ENCODE measurements around the gene MYBPHL. TPM values are rescaled to one million over a fixed set of nuclear protein-coding genes. Genes with fewer than 3 reads are reported as not detected.
A peak's percentile ranks its signal among the peaks of the same experiment; 100 is the strongest.

Gene MYBPHL
- total RNA-seq, 3 donors from 2014 or later (not counting 1 experiment from before 2014, with no cell fraction given) = not detected

DNA sequence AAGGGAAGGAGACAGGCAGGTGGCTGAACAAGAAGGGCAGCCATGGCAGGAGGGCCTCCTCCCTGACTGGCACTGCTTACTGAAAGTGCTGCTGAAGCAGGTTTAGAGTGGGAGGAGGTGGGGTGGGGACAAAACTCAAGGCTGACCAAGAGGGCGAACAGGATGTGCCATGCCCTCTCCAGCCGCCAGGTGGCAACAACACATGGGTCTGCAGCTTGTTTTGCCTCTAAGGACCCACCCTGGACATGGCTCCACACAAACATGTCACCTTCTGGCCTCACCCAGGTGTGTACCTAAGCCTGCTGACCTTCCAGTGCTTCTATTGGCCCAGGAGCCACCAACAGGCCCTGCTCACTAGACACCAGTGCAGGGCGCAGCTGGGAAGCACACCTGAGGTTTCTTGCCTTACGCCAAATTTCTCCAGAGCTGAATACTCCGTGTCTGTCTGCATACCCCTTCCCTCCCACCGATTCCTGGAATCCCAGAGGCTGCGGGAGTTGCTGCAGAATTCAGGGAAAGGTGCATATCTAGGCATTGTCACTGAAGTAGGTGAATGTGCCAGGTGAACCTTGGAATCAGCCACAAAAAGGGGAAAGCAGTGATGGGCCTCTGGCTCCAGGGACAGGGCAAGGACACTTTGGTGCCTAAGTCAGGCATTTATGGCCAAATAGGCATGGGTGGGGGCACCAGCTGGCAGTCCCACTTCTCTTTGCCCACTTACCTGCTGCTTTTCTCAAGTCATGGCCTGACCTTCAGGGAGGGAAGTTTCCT, 29.2 kb downstream of the MYBPHL start:
- H3K9me3 ChIP-seq (ENCODE audit: control insufficient read depth, insufficient read depth, low read length) = no peaks in the 10 kb centered on the region
- WGBS (ENCODE audit: insufficient coverage) = 81% methylated on average over 7 of the region's 7 CpGs
- peak; percentile 76 to 94 (median 87) for ATAC-seq
- no peaks in the 10 kb centered on the region for H3K27me3 ChIP-seq (ENCODE audit: control insufficient read depth, insufficient read depth, low read length)
- Mint-ChIP-seq H3K27me3 (ENCODE audit: low read depth in 2 of 2) (no peaks in the 10 kb centered on the region), H3K9me3 (no peaks in the 10 kb centered on the region), H3K4me1 (peaks cover 6 to 17% of the 10 kb centered on the region in 2 donors), H3K36me3 (no peaks in the 10 kb centered on the region), H3K4me3 (no peak overlapping the region), H3K27ac (no peak overlapping the region)
- H3K4me1 ChIP-seq (ENCODE audit: control insufficient read depth, insufficient read depth, low read length) = peaks cover 10% of the 10 kb centered on the region
- H3K27ac ChIP-seq (ENCODE audit: low read length) = no peak overlapping the region
- DNase-seq = peak; percentile 60 to 75
- intact Hi-C loops (cut with micrococcal nuclease) = loop anchor here (1.0 kb wide), 2 partner anchors 122 to 255 kb away; no protein-coding TSS in a partner anchor
- no peaks in the 10 kb centered on the region for H3K36me3 ChIP-seq (ENCODE audit: control insufficient read depth, insufficient read depth, low read length)
- TF ChIP-seq, protein P1, sequence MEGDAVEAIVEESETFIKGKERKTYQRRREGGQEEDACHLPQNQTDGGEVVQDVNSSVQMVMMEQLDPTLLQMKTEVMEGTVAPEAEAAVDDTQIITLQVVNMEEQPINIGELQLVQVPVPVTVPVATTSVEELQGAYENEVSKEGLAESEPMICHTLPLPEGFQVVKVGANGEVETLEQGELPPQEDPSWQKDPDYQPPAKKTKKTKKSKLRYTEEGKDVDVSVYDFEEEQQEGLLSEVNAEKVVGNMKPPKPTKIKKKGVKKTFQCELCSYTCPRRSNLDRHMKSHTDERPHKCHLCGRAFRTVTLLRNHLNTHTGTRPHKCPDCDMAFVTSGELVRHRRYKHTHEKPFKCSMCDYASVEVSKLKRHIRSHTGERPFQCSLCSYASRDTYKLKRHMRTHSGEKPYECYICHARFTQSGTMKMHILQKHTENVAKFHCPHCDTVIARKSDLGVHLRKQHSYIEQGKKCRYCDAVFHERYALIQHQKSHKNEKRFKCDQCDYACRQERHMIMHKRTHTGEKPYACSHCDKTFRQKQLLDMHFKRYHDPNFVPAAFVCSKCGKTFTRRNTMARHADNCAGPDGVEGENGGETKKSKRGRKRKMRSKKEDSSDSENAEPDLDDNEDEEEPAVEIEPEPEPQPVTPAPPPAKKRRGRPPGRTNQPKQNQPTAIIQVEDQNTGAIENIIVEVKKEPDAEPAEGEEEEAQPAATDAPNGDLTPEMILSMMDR (IDR thresholded peaks at IDR 0.05) = peak; percentile 83
- H3K4me3 ChIP-seq (ENCODE audit: low read length) = no peak overlapping the region

DNA sequence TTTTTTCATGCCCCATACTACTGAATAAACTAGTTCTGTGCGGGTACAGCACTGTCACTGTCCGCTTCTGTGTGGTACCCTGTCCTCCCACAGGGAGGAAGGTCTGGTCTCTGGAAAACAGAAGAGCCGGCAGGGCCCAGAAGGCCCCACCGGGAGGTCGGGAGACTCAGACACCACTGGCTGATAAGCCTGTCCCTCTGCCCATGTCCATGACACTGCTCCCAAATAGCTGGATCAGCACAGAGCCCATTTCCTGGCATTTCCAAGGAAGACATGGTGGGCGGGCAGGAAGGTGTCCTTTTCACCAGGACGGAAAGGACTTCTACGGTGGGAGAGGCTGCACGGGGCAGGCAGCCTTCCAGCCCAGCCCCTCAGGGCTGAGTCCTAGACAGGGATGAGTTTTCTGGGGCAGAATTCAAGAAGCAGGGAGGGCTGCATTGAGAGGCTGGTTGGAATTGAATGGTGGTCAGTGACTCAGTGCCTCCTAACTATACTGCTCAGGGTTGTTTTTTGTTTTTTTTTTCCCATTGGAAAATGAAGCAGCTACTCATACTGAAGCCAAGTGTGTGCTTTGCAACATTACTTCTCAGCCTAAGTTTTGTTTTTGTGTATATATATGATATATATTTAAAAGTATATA, 31.0 kb downstream of the MYBPHL start:
- H3K9me3 ChIP-seq (ENCODE audit: control insufficient read depth, insufficient read depth, low read length) = no peaks in the 10 kb centered on the region
- H3K9me3 Mint-ChIP-seq = no peaks in the 10 kb centered on the region
- H3K27ac ChIP-seq (ENCODE audit: low read length) = no peak overlapping the region
- no peak overlapping the region for H3K27ac Mint-ChIP-seq
- no peaks in the 10 kb centered on the region for H3K36me3 ChIP-seq (ENCODE audit: control insufficient read depth, insufficient read depth, low read length)
- intact Hi-C loops (cut with micrococcal nuclease) = no loop called here
- no peaks in the 10 kb centered on the region for H3K27me3 Mint-ChIP-seq (ENCODE audit: low read depth in 2 of 2)
- H3K27me3 ChIP-seq (ENCODE audit: control insufficient read depth, insufficient read depth, low read length) = no peaks in the 10 kb centered on the region
- TF ChIP-seq, protein P1 (IDR thresholded peaks at IDR 0.05) = no peak
- peaks cover 0 to 9% of the 10 kb centered on the region in 2 donors for H3K4me1 Mint-ChIP-seq
- H3K4me1 ChIP-seq (ENCODE audit: control insufficient read depth, insufficient read depth, low read length) = peaks cover 5% of the 10 kb centered on the region
- WGBS (ENCODE audit: insufficient coverage) = 93% methylated on average over 9 of the region's 9 CpGs
- H3K36me3 Mint-ChIP-seq = no peaks in the 10 kb centered on the region
- H3K4me3 Mint-ChIP-seq = no peak overlapping the region
- H3K4me3 ChIP-seq (ENCODE audit: low read length) = no peak overlapping the region
- ATAC-seq (no peak), DNase-seq (no peak)

DNA sequence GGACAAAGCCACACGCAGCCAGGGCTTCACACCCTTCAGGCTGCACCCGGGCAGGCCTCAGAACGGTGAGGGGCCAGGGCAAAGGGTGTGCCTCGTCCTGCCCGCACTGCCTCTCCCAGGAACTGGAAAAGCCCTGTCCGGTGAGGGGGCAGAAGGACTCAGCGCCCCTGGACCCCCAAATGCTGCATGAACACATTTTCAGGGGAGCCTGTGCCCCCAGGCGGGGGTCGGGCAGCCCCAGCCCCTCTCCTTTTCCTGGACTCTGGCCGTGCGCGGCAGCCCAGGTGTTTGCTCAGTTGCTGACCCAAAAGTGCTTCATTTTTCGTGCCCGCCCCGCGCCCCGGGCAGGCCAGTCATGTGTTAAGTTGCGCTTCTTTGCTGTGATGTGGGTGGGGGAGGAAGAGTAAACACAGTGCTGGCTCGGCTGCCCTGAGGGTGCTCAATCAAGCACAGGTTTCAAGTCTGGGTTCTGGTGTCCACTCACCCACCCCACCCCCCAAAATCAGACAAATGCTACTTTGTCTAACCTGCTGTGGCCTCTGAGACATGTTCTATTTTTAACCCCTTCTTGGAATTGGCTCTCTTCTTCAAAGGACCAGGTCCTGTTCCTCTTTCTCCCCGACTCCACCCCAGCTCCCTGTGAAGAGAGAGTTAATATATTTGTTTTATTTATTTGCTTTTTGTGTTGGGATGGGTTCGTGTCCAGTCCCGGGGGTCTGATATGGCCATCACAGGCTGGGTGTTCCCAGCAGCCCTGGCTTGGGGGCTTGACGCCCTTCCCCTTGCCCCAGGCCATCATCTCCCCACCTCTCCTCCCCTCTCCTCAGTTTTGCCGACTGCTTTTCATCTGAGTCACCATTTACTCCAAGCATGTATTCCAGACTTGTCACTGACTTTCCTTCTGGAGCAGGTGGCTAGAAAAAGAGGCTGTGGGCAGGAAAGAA, 32.0 kb downstream of the MYBPHL start:
- no peak overlapping the region for H3K4me3 Mint-ChIP-seq
- H3K36me3 Mint-ChIP-seq = no peaks in the 10 kb centered on the region
- H3K27ac Mint-ChIP-seq = no peak overlapping the region
- H3K27me3 Mint-ChIP-seq (ENCODE audit: low read depth in 2 of 2) = no peaks in the 10 kb centered on the region
- intact Hi-C loops (cut with micrococcal nuclease) = no loop called here
- H3K9me3 Mint-ChIP-seq = no peaks in the 10 kb centered on the region
- DNase-seq = no peak
- Histone ChIP-seq H3K27ac (ENCODE audit: low read length) (no peak overlapping the region), H3K4me3 (ENCODE audit: low read length) (no peak overlapping the region), H3K4me1 (ENCODE audit: control insufficient read depth, insufficient read depth, low read length) (peaks cover 5% of the 10 kb centered on the region), H3K27me3 (ENCODE audit: control insufficient read depth, insufficient read depth, low read length) (no peaks in the 10 kb centered on the region), H3K36me3 (ENCODE audit: control insufficient read depth, insufficient read depth, low read length) (no peaks in the 10 kb centered on the region), H3K9me3 (ENCODE audit: control insufficient read depth, insufficient read depth, low read length) (no peaks in the 10 kb centered on the region)
- H3K4me1 Mint-ChIP-seq = peaks cover 0 to 9% of the 10 kb centered on the region in 2 donors
- no peak for ATAC-seq
- TF ChIP-seq, protein P1 (IDR thresholded peaks at IDR 0.05) = no peak
- WGBS (ENCODE audit: insufficient coverage) = 75% methylated on average over 23 of the region's 24 CpGs
